Fibroblast of lung (primary cell): ENCODE data around the gene CCDC73. TPM values are rescaled to one million over a fixed set of nuclear protein-coding genes. Genes with fewer than 3 reads are reported as not detected.
"Not testable (repeated sequence)": the region's sequence is repeated elsewhere in the genome, so short reads cannot be mapped to it uniquely, and the experiment has no call there.

Experiments used
- DNase-seq, 2 donors: peaks; one replicate each; pipeline versions ENCODE4 v3.0.0 to v3.0.0-alpha.2; 2010; ENCODE audit warnings: low read depth in 2 of 2
- H2AFZ ChIP-seq: 2 replicates; pipeline ENCODE4 v1.5.1; 2012; ENCODE audit warnings: low read length, control low read depth, inconsistent platforms
- H3K27ac ChIP-seq: 2 replicates; pipeline ENCODE4 v1.5.1; 2011; ENCODE audit warnings: low read length, control low read depth; ENCODE audit not compliant: insufficient read depth
- H3K27me3 ChIP-seq: 2 replicates; pipeline ENCODE4 v1.5.1; 2011; ENCODE audit warnings: mild to moderate bottlenecking, low read length; ENCODE audit not compliant: control insufficient read depth, insufficient read depth
- H3K36me3 ChIP-seq: 2 replicates; pipeline ENCODE4 v1.5.1; 2011; ENCODE audit warnings: low read length; ENCODE audit not compliant: control insufficient read depth, insufficient read depth
- H3K4me1 ChIP-seq: 2 replicates; pipeline ENCODE4 v1.5.1; 2011; ENCODE audit warnings: low read length; ENCODE audit not compliant: control insufficient read depth, insufficient read depth; ENCODE audit errors: extremely low read depth
- H3K4me2 ChIP-seq: 2 replicates; pipeline ENCODE4 v1.5.1; 2011; ENCODE audit warnings: low read length, control low read depth; ENCODE audit not compliant: insufficient read depth; ENCODE audit errors: extremely low read depth
- H3K4me3 ChIP-seq, 4 experiments: fragments of 200-600 bp in 1 of 4; sonication (generic) in 1 of 4; replicated peaks in 1 of 4; 2 replicates each; pipeline ENCODE4 v1.5.1; 2011 to 2016; ENCODE audit warnings: low read length in 4 of 4, low read depth in 3 of 4, mild to moderate bottlenecking in 3 of 4, control low read depth in 2 of 4, inconsistent platforms in 1 of 4, mixed read lengths in 1 of 4; ENCODE audit not compliant: insufficient read depth in 1 of 4; ENCODE audit errors: control extremely low read depth in 1 of 4
- H3K79me2 ChIP-seq: 2 replicates; pipeline ENCODE4 v1.5.1; 2012; ENCODE audit warnings: mild to moderate bottlenecking, low read length, inconsistent platforms; ENCODE audit not compliant: control insufficient read depth, insufficient read depth
- H3K9ac ChIP-seq: 2 replicates; pipeline ENCODE4 v1.5.1; 2011; ENCODE audit warnings: mild to moderate bottlenecking, low read length, control low read depth; ENCODE audit not compliant: insufficient read depth
- H3K9me3 ChIP-seq: 2 replicates; pipeline ENCODE4 v1.5.1; 2012; ENCODE audit warnings: low read depth, low read length; ENCODE audit not compliant: control insufficient read depth, insufficient read depth
- H4K20me1 ChIP-seq: 2 replicates; pipeline ENCODE4 v1.5.1; 2011; ENCODE audit warnings: low read length; ENCODE audit not compliant: control insufficient read depth, insufficient read depth; ENCODE audit errors: extremely low read depth
- EZH2 ChIP-seq: IDR thresholded peaks from 2 replicates; pipeline ENCODE4 v1.5.1; 2012; ENCODE audit warnings: low read length, control low read depth, mild to moderate bottlenecking; ENCODE audit errors: missing control alignments
- polyA plus RNA-seq, 2 donors: library from polyadenylated mRNA; depleted of rRNA in 1 of 2; stranded (reverse) in 1 of 2; unstranded in 1 of 2; fragments of >200 nt; gene quantifications; 2 replicates each; pipeline ENCODE4 v1.2.1, GENCODE V29; 2011 to 2012; ENCODE audit warnings: missing spikeins in 1 of 2
- total RNA-seq: library from RNA; depleted of rRNA; stranded (reverse); fragments of >200 nt; gene quantifications from 2 replicates; pipeline ENCODE4 v1.2.1, GENCODE V29; 2014
- TF ChIP-seq, protein P1 (sequence below), 2 donors: IDR thresholded peaks in 1 of 2; conservative IDR thresholded peaks in 1 of 2; 1 replicate in 1 of 2; 2 replicates in 1 of 2; pipeline ENCODE4 v1.5.1; 2011 to 2012; ENCODE audit warnings: low read length in 2 of 2, control low read depth in 1 of 2, inconsistent platforms in 1 of 2, low read depth in 1 of 2, mild to moderate bottlenecking in 1 of 2

The CCDC73 gene
- total and polyA plus RNA-seq, 2 donors (not counting 1 experiment from before 2014, with no cell fraction given), result under 0.01 TPM; not detected in 1

DNA sequence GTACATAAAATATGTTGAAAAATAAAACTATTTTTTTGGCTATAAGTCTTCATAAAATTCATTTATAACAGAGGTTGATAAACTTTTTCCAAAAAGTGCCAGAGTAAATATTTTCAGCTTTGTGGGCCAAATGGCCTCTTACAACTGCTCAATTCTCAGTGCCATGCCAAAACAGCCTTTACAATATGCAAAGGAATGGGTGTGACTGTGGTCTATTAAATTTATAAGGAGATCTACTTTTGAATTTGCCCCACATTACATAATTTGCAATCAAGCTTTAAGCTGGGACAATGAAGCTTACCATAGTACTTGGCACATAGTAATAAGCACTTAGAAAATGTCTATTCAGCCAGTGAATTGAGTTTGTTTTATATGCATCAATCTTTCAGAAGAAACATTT, 188.2 kb downstream of the CCDC73 start:
- TF ChIP-seq, protein P1, sequence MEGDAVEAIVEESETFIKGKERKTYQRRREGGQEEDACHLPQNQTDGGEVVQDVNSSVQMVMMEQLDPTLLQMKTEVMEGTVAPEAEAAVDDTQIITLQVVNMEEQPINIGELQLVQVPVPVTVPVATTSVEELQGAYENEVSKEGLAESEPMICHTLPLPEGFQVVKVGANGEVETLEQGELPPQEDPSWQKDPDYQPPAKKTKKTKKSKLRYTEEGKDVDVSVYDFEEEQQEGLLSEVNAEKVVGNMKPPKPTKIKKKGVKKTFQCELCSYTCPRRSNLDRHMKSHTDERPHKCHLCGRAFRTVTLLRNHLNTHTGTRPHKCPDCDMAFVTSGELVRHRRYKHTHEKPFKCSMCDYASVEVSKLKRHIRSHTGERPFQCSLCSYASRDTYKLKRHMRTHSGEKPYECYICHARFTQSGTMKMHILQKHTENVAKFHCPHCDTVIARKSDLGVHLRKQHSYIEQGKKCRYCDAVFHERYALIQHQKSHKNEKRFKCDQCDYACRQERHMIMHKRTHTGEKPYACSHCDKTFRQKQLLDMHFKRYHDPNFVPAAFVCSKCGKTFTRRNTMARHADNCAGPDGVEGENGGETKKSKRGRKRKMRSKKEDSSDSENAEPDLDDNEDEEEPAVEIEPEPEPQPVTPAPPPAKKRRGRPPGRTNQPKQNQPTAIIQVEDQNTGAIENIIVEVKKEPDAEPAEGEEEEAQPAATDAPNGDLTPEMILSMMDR (conservative IDR thresholded peaks at IDR 0.05 in 1 of 2, IDR thresholded peaks at IDR 0.05 in 1 of 2; ENCODE audit: low read depth in 1 of 2, low read length in 2 of 2), result no peak
- TF ChIP-seq EZH2, result no peak
- no peaks in the 10 kb centered on the region for H3K9me3 ChIP-seq
- H2AFZ ChIP-seq, result no peak overlapping the region
- no peaks in the 10 kb centered on the region for H3K4me1 ChIP-seq
- no peaks in the 10 kb centered on the region for H4K20me1 ChIP-seq
- H3K4me2 ChIP-seq, result no peak overlapping the region
- no peak for DNase-seq
- H3K27me3 ChIP-seq, result no peaks in the 10 kb centered on the region
- no peaks in the 10 kb centered on the region for H3K79me2 ChIP-seq
- no peak overlapping the region for H3K4me3 ChIP-seq
- no peak overlapping the region for H3K9ac ChIP-seq
- H3K36me3 ChIP-seq, result peaks cover 3% of the 10 kb centered on the region
- H3K27ac ChIP-seq, result no peak overlapping the region

DNA sequence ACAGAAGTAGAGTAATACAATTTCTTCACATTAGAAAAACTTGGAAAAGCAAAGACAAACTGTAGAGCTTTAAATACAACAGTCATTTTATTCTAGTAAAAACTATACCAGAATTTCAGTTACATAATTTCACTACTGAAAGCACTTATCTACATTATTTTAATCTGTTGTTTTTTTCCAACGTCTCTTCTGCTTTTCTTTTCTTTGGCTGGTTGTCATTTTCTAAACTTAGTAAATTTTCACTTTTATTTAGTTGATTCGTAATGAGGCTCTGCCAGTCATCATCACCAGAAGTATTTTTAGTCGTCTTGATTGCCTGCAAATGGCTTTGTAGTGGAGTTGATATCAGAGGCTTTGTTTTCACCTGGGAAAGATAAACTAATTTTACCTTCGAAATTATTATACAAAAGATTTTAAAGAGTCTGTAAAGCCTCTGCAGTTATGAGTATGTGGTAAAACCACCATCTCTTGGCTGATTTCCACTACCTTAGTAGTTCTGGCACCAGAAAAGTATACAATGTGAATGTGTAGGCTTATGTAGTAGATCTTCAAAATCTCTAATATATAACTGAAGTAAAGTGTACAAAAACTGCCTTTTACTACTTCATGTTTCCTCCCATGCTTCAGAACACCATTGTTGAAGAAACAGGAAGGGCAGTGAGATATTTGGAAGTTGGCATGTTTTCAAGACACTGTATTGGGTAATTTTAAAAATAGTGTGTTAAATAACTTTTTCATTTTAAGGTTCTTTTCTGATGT, 191.6 kb downstream of the CCDC73 start:
- no peak overlapping the region for H3K27ac ChIP-seq
- H3K36me3 ChIP-seq, result peaks cover 8% of the 10 kb centered on the region
- H3K27me3 ChIP-seq, result no peaks in the 10 kb centered on the region
- no peaks in the 10 kb centered on the region for H4K20me1 ChIP-seq
- no peak overlapping the region for H3K4me3 ChIP-seq
- H3K4me1 ChIP-seq, result no peaks in the 10 kb centered on the region
- DNase-seq, result peak; percentile 50 to 66
- TF ChIP-seq, protein P1 (conservative IDR thresholded peaks at IDR 0.05 in 1 of 2, IDR thresholded peaks at IDR 0.05 in 1 of 2; ENCODE audit: low read depth in 1 of 2, low read length in 2 of 2), result no peak
- TF ChIP-seq EZH2, result no peak
- H3K9me3 ChIP-seq, result no peaks in the 10 kb centered on the region
- no peak overlapping the region for H3K9ac ChIP-seq
- no peak overlapping the region for H3K4me2 ChIP-seq
- no peaks in the 10 kb centered on the region for H3K79me2 ChIP-seq
- H2AFZ ChIP-seq, result no peak overlapping the region

DNA sequence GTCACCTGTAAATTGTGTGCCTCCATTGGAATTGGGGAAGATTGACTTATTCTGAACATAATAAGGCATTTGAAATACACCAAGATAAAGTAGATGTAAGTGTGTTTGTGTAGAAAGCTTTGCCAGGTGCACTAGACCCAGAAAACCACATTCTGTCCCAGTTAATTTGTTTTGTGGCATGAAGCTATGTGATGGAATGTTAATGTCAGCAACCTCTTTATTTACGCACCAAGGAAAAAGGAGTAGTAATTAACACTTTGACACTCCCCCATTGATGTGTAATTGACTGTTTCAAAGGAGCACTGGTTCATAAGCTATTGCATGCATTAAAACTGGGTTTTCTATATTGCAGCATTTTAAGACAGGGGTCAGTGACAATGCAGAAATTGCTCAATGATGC, 196.5 kb downstream of the CCDC73 start:
- Histone ChIP-seq H3K4me1 (no peaks in the 10 kb centered on the region), H3K27ac (no peak overlapping the region), H3K9me3 (no peaks in the 10 kb centered on the region), H4K20me1 (no peaks in the 10 kb centered on the region), H2AFZ (no peak overlapping the region), H3K36me3 (peaks cover 10% of the 10 kb centered on the region), H3K4me3 (no peak overlapping the region), H3K27me3 (no peaks in the 10 kb centered on the region), H3K9ac (no peak overlapping the region), H3K79me2 (no peaks in the 10 kb centered on the region), H3K4me2 (no peak overlapping the region)
- DNase-seq, result peak in 1 of 2 donors; percentile 27
- no peak for TF ChIP-seq EZH2
- TF ChIP-seq, protein P1 (conservative IDR thresholded peaks at IDR 0.05 in 1 of 2, IDR thresholded peaks at IDR 0.05 in 1 of 2; ENCODE audit: low read depth in 1 of 2, low read length in 2 of 2), result no peak

DNA sequence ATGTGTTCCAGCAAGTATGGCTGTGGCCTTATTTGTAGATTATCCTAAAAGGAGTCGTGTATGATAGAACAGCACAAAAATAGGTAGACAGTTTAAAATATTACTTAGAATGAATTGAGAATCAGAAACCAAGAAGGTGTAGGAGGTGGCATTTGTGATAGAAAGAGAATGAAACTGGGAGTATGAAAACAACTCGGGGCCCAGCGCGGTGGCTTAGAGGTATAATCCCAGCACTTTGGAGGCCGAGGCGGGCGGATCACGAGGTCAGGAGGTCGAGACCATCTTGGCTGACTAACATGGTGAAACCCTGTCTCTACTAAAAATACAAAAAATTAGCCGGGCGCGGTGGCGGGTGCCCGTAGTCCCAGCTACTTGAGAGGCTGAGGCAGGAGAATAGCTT, 198.3 kb downstream of the CCDC73 start:
- not testable (repeated sequence) for H3K79me2 ChIP-seq, H2AFZ ChIP-seq, H3K4me2 ChIP-seq, H3K9ac ChIP-seq, H3K9me3 ChIP-seq, H3K36me3 ChIP-seq, DNase-seq, H3K27me3 ChIP-seq, H3K4me1 ChIP-seq, H3K27ac ChIP-seq, H3K4me3 ChIP-seq, H4K20me1 ChIP-seq
